Left lung (tissue), 10 donors: ENCODE data around the gene VEGFA. TPM values are rescaled to one million over a fixed set of nuclear protein-coding genes. Genes with fewer than 3 reads are reported as not detected.

ENCODE experiments used
- ATAC-seq: fragments of 200-7000 bp; cut with Tn5 transposase; one replicate; pipeline ENCODE4 v1.9.1; 2020; ENCODE audit warnings: moderate library complexity
- DNase-seq, 4 donors: peaks; one replicate each; pipeline ENCODE4 v3.0.0-alpha.2; 2013 to 2020
- H3K27ac ChIP-seq, 2 donors: fragments of 200-600 bp; sonication (generic) in 1 of 2; one replicate each; pipeline versions ENCODE4 v1.5.0 to v1.8.0; 2020 to 2021
- H3K27me3 ChIP-seq, 2 donors: fragments of 200-600 bp; sonication (generic) in 1 of 2; one replicate each; pipeline versions ENCODE4 v1.5.0 to v1.8.0; 2020 to 2021
- H3K36me3 ChIP-seq, 2 donors: fragments of 200-600 bp; sonication (generic) in 1 of 2; one replicate each; pipeline versions ENCODE4 v1.5.0 to v1.8.0; 2020 to 2021
- H3K4me1 ChIP-seq, 2 donors: fragments of 200-600 bp; one replicate each; pipeline ENCODE4 v1.8.0; 2021
- H3K4me3 ChIP-seq, 2 donors: fragments of 200-600 bp; sonication (generic) in 1 of 2; one replicate each; pipeline versions ENCODE4 v1.5.0 to v1.8.0; 2020 to 2021; ENCODE audit warnings: mild to moderate bottlenecking in 1 of 2
- H3K9me3 ChIP-seq, 2 donors: fragments of 200-600 bp; sonication (generic) in 1 of 2; one replicate each; pipeline versions ENCODE4 v1.5.0 to v1.8.0; 2020 to 2021
- CTCF ChIP-seq, 2 donors: fragments of 200-600 bp; sonication (generic) in 1 of 2; IDR thresholded peaks; one replicate each; pipeline versions ENCODE4 v1.5.0 to v1.8.0; 2021; ENCODE audit warnings: antibody characterized with exemption in 2 of 2
- intact Hi-C, 2 donors: fragments of 100-400 bp; cut with DNase I; formaldehyde crosslinking; loops; one replicate each; pipeline versions ENCODE4 v1.11.2 to v1.14.2; 2022
- polyA plus RNA-seq, 6 donors: library from polyadenylated mRNA; unstranded; fragments of 120-200 nt; gene quantifications; one replicate each; pipeline ENCODE4 v1.2.1, GENCODE V29; 2013; ENCODE audit not compliant: insufficient read length in 6 of 6
- total RNA-seq, 2 donors: library from RNA; stranded (reverse); fragmentation: NEBNext Ultra II Directional; extraction: Animal tissue kit (Norgen Biotek cat#: 25700); gene quantifications; one replicate each; pipeline ENCODE4 v1.2.1, GENCODE V29; 2021
- donor health status: DM: no; HTN: yes; CAD: no.
- donor health status: DM: no; HTN: no; CAD: no.

Gene VEGFA
- total and polyA plus RNA-seq, 8 donors, result 147 to 349 (median 288) TPM

GRCh38 chr6:43807228-43808061 is 37.4 kb downstream of the VEGFA start:
- peak in 2 of 4 donors; percentile 79 to 89 for DNase-seq
- intact Hi-C loops, result no loop called here
- Histone ChIP-seq H3K27me3 (no peaks in the 10 kb centered on the region), H3K9me3 (no peaks in the 10 kb centered on the region), H3K4me1 (peaks cover 3 to 25% of the 10 kb centered on the region in 2 donors), H3K27ac (no peak overlapping the region), H3K4me3 (no peak overlapping the region), H3K36me3 (no peaks in the 10 kb centered on the region)
- no peak for TF ChIP-seq CTCF (IDR thresholded peaks at IDR 0.05)
- ATAC-seq, result no peak

- Histone ChIP-seq H3K27ac (no peak overlapping the region), H3K9me3 (no peaks in the 10 kb centered on the region), H3K36me3 (no peaks in the 10 kb centered on the region), H3K4me1 (peaks cover 0 to 24% of the 10 kb centered on the region in 2 donors), H3K27me3 (no peaks in the 10 kb centered on the region), H3K4me3 (no peak overlapping the region)
- ATAC-seq (no peak), DNase-seq (no peak)
- no peak for TF ChIP-seq CTCF (IDR thresholded peaks at IDR 0.05)
- intact Hi-C loops, result no loop called here
Observed at GRCh38 chr6:43808412-43808811, 38.4 kb downstream of the VEGFA start.

- intact Hi-C loops, result no loop called here
- H3K27me3 ChIP-seq, result no peaks in the 10 kb centered on the region
- ATAC-seq (peak; percentile 50), DNase-seq (peak in 1 of 4 donors; percentile 35)
- H3K27ac ChIP-seq, result no peak overlapping the region
- no peak for TF ChIP-seq CTCF (IDR thresholded peaks at IDR 0.05)
- H3K4me1 ChIP-seq, result peaks cover 0 to 25% of the 10 kb centered on the region in 2 donors
- no peaks in the 10 kb centered on the region for H3K36me3 ChIP-seq
- no peaks in the 10 kb centered on the region for H3K9me3 ChIP-seq
- H3K4me3 ChIP-seq, result no peak overlapping the region
Observed at GRCh38 chr6:43809417-43810305, 39.6 kb downstream of the VEGFA start.

DNA sequence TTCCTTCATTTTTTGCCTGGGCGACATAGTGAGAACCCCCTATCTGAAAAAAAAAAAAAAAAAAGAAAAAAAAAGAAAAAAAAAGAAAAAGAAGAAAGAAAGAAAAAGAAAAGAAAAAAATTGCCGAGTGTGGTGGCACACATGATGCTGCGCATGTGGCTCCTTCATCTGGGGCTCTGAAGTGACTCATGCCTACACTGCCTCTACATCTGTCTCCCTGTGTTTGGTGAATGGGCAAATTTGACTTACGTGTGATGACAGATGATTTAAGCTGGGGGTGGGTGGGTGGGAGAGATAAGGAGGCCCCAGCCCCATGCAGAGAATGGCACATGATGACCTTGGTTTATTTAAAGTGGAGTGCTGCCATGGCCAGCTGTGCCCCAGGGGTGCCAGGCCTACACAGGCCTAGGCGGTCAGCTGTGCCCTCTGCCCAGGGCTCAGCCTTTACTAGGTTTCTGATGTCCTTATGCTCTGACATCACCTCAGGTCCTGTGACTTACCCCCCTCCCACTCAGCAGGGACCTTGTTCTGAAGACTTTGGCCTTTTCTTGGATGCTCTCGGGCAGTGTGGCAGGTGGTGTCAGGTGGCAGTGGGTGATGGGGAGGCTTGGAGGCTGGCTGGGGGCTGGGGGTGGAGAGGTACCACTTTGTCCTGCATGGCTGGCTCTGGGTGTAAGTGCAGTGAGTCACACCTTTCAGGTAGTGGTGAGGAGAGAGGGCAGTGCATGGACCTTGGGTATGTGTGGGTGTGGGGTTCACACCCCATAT is 41.1 kb downstream of the VEGFA start:
- Histone ChIP-seq H3K27me3 (no peaks in the 10 kb centered on the region), H3K4me3 (no peak overlapping the region), H3K36me3 (no peaks in the 10 kb centered on the region), H3K9me3 (no peaks in the 10 kb centered on the region), H3K27ac (no peak overlapping the region), H3K4me1 (peaks cover 0 to 21% of the 10 kb centered on the region in 2 donors)
- intact Hi-C loops, result no loop called here
- DNase-seq (no peak), ATAC-seq (peak; percentile 7)
- no peak for TF ChIP-seq CTCF (IDR thresholded peaks at IDR 0.05)
